ENCODE measurements around the gene ZBTB46. TPM values are rescaled to one million over a fixed set of nuclear protein-coding genes. Genes with fewer than 3 reads are reported as not detected.
"Not testable (repeated sequence)": the region's sequence is repeated elsewhere in the genome, so short reads cannot be mapped to it uniquely, and the experiment has no call there.

ZBTB46 gene
- 10 to 100 TPM; 11.5 to 20.4 (median 12.6) TPM for total RNA-seq

- Histone ChIP-seq H3K9me3 (no peaks in the 10 kb centered on the region), H3K4me3 (peak within 1 kb of the TSS; percentile 44 to 94 (median 54)), H3K27ac (peak within 1 kb of the TSS; percentile 72 to 89 (median 80)), H3K27me3 (peaks cover 0 to 5% of the 10 kb centered on the region in 2 donors), H3K36me3 (no peaks in the 10 kb centered on the region), H3K4me1 (peaks cover 0 to 68% (median 33%) of the 10 kb centered on the region in 4 donors)
- no peak for DNase-seq (ENCODE audit: low spot score in 2 of 2)
- no peak for TF ChIP-seq CTCF (IDR thresholded peaks at IDR 0.05)
- TF ChIP-seq EP300 (IDR thresholded peaks at IDR 0.05): no peak
- TF ChIP-seq POLR2A (IDR thresholded peaks at IDR 0.05): no peak
- 1% methylated on average over 42 of the region's 147 CpGs; no CpG with 5 or more reads in 1 of the 2 donors for WGBS, 2 donors
Observed at GRCh38 chr20:63830841-63831588, at the start of gene ZBTB46. Gene ZBTB46, minus strand, starts transcription at chr20:63831264. Its CDS starts 40,507 bp downstream, at chr20:63790757.

- no peak for DNase-seq (ENCODE audit: low spot score in 2 of 2)
- TF ChIP-seq CTCF (IDR thresholded peaks at IDR 0.05) (no peak), POLR2A (IDR thresholded peaks at IDR 0.05) (no peak), EP300 (IDR thresholded peaks at IDR 0.05) (no peak)
- WGBS, 2 donors: 78 to 80% methylated on average over 14 of the region's 14 CpGs
- H3K4me3 ChIP-seq: no peak overlapping the region
- H3K36me3 ChIP-seq: peaks cover 0 to 92% (median 27%) of the 10 kb centered on the region in 3 donors
- no peak overlapping the region for H3K27ac ChIP-seq
- H3K4me1 ChIP-seq: peaks cover 0 to 2% (median 0%) of the 10 kb centered on the region in 4 donors
- H3K27me3 ChIP-seq: no peaks in the 10 kb centered on the region
- no peaks in the 10 kb centered on the region for H3K9me3 ChIP-seq
Observed at GRCh38 chr20:63878899-63879663, 48.0 kb upstream of the ZBTB46 start.

- H3K9me3 ChIP-seq: no peaks in the 10 kb centered on the region
- no peak overlapping the region for H3K27ac ChIP-seq
- WGBS, 2 donors: 89 to 92% methylated on average over 32 of the region's 32 CpGs
- H3K4me3 ChIP-seq: no peak overlapping the region
- TF ChIP-seq CTCF (IDR thresholded peaks at IDR 0.05) (no peak), POLR2A (IDR thresholded peaks at IDR 0.05) (no peak), EP300 (IDR thresholded peaks at IDR 0.05) (no peak)
- H3K27me3 ChIP-seq: no peaks in the 10 kb centered on the region
- peaks cover 0 to 91% (median 29%) of the 10 kb centered on the region in 3 donors for H3K36me3 ChIP-seq
- H3K4me1 ChIP-seq: peaks cover 0 to 4% (median 0%) of the 10 kb centered on the region in 4 donors
- DNase-seq (ENCODE audit: low spot score in 2 of 2): no peak
Observed at GRCh38 chr20:63877755-63878470, 46.8 kb upstream of the ZBTB46 start.

- 88 to 90% methylated on average over 19 of the region's 19 CpGs for WGBS, 2 donors
- no peak for TF ChIP-seq CTCF (IDR thresholded peaks at IDR 0.05)
- TF ChIP-seq EP300 (IDR thresholded peaks at IDR 0.05): no peak
- no peak for TF ChIP-seq POLR2A (IDR thresholded peaks at IDR 0.05)
Observed at GRCh38 chr20:63876489-63877036, 45.5 kb upstream of the ZBTB46 start.

GRCh38 chr20:63874241-63874640 lies 43.2 kb upstream of the ZBTB46 start:
- Histone ChIP-seq H3K27ac (peak overlapping the region in 2 of 4 donors; percentile 16 to 77), H3K4me1 (peaks cover 0 to 12% (median 0%) of the 10 kb centered on the region in 4 donors), H3K36me3 (peaks cover 2 to 99% (median 35%) of the 10 kb centered on the region in 3 donors)
- 87 to 93% methylated on average over 7 of the region's 7 CpGs for WGBS, 2 donors
- not testable (repeated sequence) for H3K4me3 ChIP-seq; H3K9me3 ChIP-seq; H3K27me3 ChIP-seq; DNase-seq (ENCODE audit: low spot score in 2 of 2)

More at GRCh38 chr20:63876489-63877036, 45.5 kb upstream of the ZBTB46 start:
- Histone ChIP-seq H3K4me1 (peaks cover 0 to 12% (median 0%) of the 10 kb centered on the region in 4 donors), H3K4me3 (no peak overlapping the region), H3K36me3 (peaks cover under 1 to 91% (median 28%) of the 10 kb centered on the region in 3 donors), H3K27ac (no peak overlapping the region), H3K27me3 (no peaks in the 10 kb centered on the region), H3K9me3 (no peaks in the 10 kb centered on the region)
- no peak for DNase-seq (ENCODE audit: low spot score in 2 of 2)

All from tibial nerve (tissue), 4 donors.